Natural killer cell (primary cell): ENCODE measurements around the gene KLHL30. TPM values are rescaled to one million over a fixed set of nuclear protein-coding genes. Genes with fewer than 3 reads are reported as not detected.

Experiments
- ATAC-seq, 3 donors: fragments of 150-1000 bp in 2 of 3; fragments of 200-7000 bp in 1 of 3; cut with Tn5 transposase; 1 replicate in 1 of 3; 2 replicates in 2 of 3; pipeline ENCODE4 v1.10.0; 2021; ENCODE audit warnings: mild to moderate bottlenecking in 2 of 3, moderate library complexity in 2 of 3
- DNase-seq, 2 donors: peaks; one replicate each; pipeline versions ENCODE4 v3.0.0 to v3.0.0-alpha.2; 2013 to 2021; ENCODE audit warnings: mixed read lengths in 1 of 2
- H3K27ac ChIP-seq: one replicate; pipeline ENCODE4 v1.5.1; 2013; ENCODE audit warnings: mild to moderate bottlenecking, low read length
- H3K27me3 ChIP-seq: one replicate; pipeline ENCODE4 v1.6.1; 2013; ENCODE audit warnings: low read length; ENCODE audit not compliant: control insufficient read depth, insufficient read depth
- H3K36me3 ChIP-seq: one replicate; pipeline ENCODE4 v1.6.1; 2013; ENCODE audit warnings: low read length; ENCODE audit not compliant: control insufficient read depth, insufficient read depth
- H3K4me1 ChIP-seq: one replicate; pipeline ENCODE4 v1.6.1; 2013; ENCODE audit warnings: low read length; ENCODE audit not compliant: control insufficient read depth, insufficient read depth
- H3K4me3 ChIP-seq: one replicate; pipeline ENCODE4 v1.5.1; 2013; ENCODE audit warnings: low read length
- H3K9me3 ChIP-seq: one replicate; pipeline ENCODE4 v1.6.1; 2013; ENCODE audit warnings: low read length; ENCODE audit not compliant: control insufficient read depth, insufficient read depth
- H3K27ac Mint-ChIP-seq, 2 donors: one replicate each; pipeline ENCODE4 v1.8.0; 2022; ENCODE audit warnings: mild to moderate bottlenecking in 2 of 2, mixed read lengths in 2 of 2, moderate library complexity in 1 of 2
- H3K27me3 Mint-ChIP-seq, 2 donors: one replicate each; pipeline ENCODE4 v1.8.0; 2022; ENCODE audit warnings: low read depth in 2 of 2, mixed read lengths in 2 of 2
- H3K36me3 Mint-ChIP-seq: one replicate; pipeline ENCODE4 v1.8.0; 2022; ENCODE audit warnings: mixed read lengths
- H3K4me1 Mint-ChIP-seq, 2 donors: one replicate each; pipeline ENCODE4 v1.8.0; 2022; ENCODE audit warnings: mixed read lengths in 2 of 2
- H3K4me3 Mint-ChIP-seq: one replicate; pipeline ENCODE4 v1.8.0; 2022; ENCODE audit warnings: mild to moderate bottlenecking, moderate library complexity, mixed read lengths
- H3K9me3 Mint-ChIP-seq, 2 donors: one replicate each; pipeline ENCODE4 v1.8.0; 2022; ENCODE audit warnings: mixed read lengths in 2 of 2
- WGBS: methylation state at CpG from one replicate; pipeline ENCODE4 v1.1.7; 2013; ENCODE audit warnings: missing lambda C conversion rate; ENCODE audit not compliant: insufficient coverage; 5-methylcytosine and 5-hydroxymethylcytosine counted together
- intact Hi-C: fragments of 100-400 bp; cut with micrococcal nuclease; formaldehyde crosslinking; loops from one replicate; pipeline ENCODE4 v1.14.2; 2022
- total RNA-seq, 4 donors: library from RNA; stranded (reverse); fragments of 120-200 nt in 1 of 4; gene quantifications; one replicate each; pipeline versions ENCODE4 v1.2.3 to v1.2.4, GENCODE V29; 2013 to 2022
- TF ChIP-seq, protein P1 (sequence below): fragments of 200-600 bp; IDR thresholded peaks from one replicate; pipeline ENCODE4 v1.8.0; 2022; ENCODE audit warnings: antibody characterized with exemption

Gene KLHL30
- total RNA-seq, 3 donors from 2014 or later (not counting 1 experiment from before 2014, with no cell fraction given): not detected

GRCh38 chr2:238143239-238143951, 4.9 kb downstream of the KLHL30 start:
- TF ChIP-seq, protein P1, sequence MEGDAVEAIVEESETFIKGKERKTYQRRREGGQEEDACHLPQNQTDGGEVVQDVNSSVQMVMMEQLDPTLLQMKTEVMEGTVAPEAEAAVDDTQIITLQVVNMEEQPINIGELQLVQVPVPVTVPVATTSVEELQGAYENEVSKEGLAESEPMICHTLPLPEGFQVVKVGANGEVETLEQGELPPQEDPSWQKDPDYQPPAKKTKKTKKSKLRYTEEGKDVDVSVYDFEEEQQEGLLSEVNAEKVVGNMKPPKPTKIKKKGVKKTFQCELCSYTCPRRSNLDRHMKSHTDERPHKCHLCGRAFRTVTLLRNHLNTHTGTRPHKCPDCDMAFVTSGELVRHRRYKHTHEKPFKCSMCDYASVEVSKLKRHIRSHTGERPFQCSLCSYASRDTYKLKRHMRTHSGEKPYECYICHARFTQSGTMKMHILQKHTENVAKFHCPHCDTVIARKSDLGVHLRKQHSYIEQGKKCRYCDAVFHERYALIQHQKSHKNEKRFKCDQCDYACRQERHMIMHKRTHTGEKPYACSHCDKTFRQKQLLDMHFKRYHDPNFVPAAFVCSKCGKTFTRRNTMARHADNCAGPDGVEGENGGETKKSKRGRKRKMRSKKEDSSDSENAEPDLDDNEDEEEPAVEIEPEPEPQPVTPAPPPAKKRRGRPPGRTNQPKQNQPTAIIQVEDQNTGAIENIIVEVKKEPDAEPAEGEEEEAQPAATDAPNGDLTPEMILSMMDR: no peak
- intact Hi-C loops: no loop called here
- Mint-ChIP-seq H3K9me3 (no peaks in the 10 kb centered on the region), H3K4me1 (peaks cover 8 to 9% of the 10 kb centered on the region in 2 donors), H3K27ac (peak overlapping the region in 1 of 2 donors; percentile 31), H3K36me3 (no peaks in the 10 kb centered on the region), H3K27me3 (no peaks in the 10 kb centered on the region), H3K4me3 (no peak overlapping the region)
- peak in 2 of 3 donors; percentile 32 to 69 for ATAC-seq
- H3K36me3 ChIP-seq: no peaks in the 10 kb centered on the region
- 62% methylated on average over 20 of the region's 20 CpGs for WGBS
- H3K4me1 ChIP-seq: peaks cover 20% of the 10 kb centered on the region
- H3K27ac ChIP-seq: no peak overlapping the region
- H3K9me3 ChIP-seq: no peaks in the 10 kb centered on the region
- no peak for DNase-seq
- H3K4me3 ChIP-seq: no peak overlapping the region
- no peaks in the 10 kb centered on the region for H3K27me3 ChIP-seq

GRCh38 chr2:238144262-238144661, 5.8 kb downstream of the KLHL30 start:
- Mint-ChIP-seq H3K4me1 (peaks cover 8 to 9% of the 10 kb centered on the region in 2 donors), H3K36me3 (no peaks in the 10 kb centered on the region), H3K9me3 (no peaks in the 10 kb centered on the region), H3K27me3 (no peaks in the 10 kb centered on the region), H3K4me3 (no peak overlapping the region), H3K27ac (peak overlapping the region in 1 of 2 donors; percentile 31)
- TF ChIP-seq, protein P1: no peak
- Histone ChIP-seq H3K27ac (no peak overlapping the region), H3K4me3 (no peak overlapping the region), H3K27me3 (no peaks in the 10 kb centered on the region), H3K9me3 (no peaks in the 10 kb centered on the region), H3K4me1 (peaks cover 11% of the 10 kb centered on the region), H3K36me3 (no peaks in the 10 kb centered on the region)
- intact Hi-C loops: no loop called here
- ATAC-seq (no peak), DNase-seq (no peak)
- 75% methylated on average over 5 of the region's 5 CpGs for WGBS

DNA sequence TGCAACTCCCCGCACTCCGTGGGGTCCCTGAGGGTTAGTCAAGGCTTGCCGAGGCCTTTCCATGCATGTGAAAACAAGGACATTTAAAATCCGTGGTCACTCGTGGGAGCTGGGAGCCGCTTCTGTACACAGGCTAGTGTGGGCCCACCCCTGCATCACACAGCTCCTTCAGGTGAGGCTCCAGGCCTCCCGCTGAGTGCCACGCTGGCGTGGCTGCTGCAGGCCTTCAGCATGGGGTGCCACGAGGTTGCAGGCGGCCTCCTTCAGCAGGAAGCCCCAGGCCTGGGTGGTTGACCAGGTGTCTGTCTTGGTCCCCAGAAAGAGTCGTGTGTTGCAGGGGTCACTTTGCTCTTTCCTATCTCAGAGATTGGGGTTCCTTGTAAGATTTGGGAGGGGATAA, 6.6 kb downstream of the KLHL30 start:
- Histone ChIP-seq H3K36me3 (no peaks in the 10 kb centered on the region), H3K27ac (no peak overlapping the region), H3K4me3 (no peak overlapping the region), H3K27me3 (no peaks in the 10 kb centered on the region), H3K4me1 (peaks cover 8% of the 10 kb centered on the region), H3K9me3 (no peaks in the 10 kb centered on the region)
- ATAC-seq: no peak
- H3K9me3 Mint-ChIP-seq: no peaks in the 10 kb centered on the region
- no peaks in the 10 kb centered on the region for H3K36me3 Mint-ChIP-seq
- no peak overlapping the region for H3K27ac Mint-ChIP-seq
- intact Hi-C loops: no loop called here
- H3K27me3 Mint-ChIP-seq: no peaks in the 10 kb centered on the region
- no peak overlapping the region for H3K4me3 Mint-ChIP-seq
- TF ChIP-seq, protein P1: no peak
- no peak for DNase-seq
- H3K4me1 Mint-ChIP-seq: peaks cover 8 to 9% of the 10 kb centered on the region in 2 donors
- 84% methylated on average over 12 of the region's 12 CpGs for WGBS

DNA sequence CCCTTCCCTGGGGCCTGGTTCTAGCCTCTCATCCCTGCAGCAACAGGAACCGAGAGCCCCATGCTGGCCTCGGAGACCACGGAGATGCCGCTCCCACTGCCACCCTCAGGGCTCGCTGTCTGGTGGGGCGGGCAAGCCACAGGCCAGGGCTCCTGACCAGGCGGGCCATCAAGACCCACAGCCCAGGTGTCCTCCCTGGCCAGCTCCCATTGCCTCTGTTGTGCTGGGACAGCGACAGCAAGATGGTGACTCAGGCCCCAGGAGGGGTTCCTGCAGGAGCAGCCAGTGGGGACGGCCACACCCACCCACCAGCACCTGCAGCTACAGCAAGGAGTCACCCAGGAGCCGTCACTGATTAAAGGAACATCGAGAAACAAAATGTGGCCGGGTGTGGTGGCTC, 7.4 kb downstream of the KLHL30 start:
- H3K27me3 ChIP-seq: no peaks in the 10 kb centered on the region
- peaks cover 8% of the 10 kb centered on the region for H3K4me1 ChIP-seq
- peaks cover 8 to 9% of the 10 kb centered on the region in 2 donors for H3K4me1 Mint-ChIP-seq
- H3K27ac ChIP-seq: no peak overlapping the region
- no peaks in the 10 kb centered on the region for H3K9me3 ChIP-seq
- no peaks in the 10 kb centered on the region for H3K36me3 ChIP-seq
- 78% methylated on average over 12 of the region's 12 CpGs for WGBS
- no peak overlapping the region for H3K4me3 Mint-ChIP-seq
- ATAC-seq (no peak), DNase-seq (no peak)
- no peaks in the 10 kb centered on the region for H3K9me3 Mint-ChIP-seq
- H3K4me3 ChIP-seq: no peak overlapping the region
- TF ChIP-seq, protein P1: no peak
- H3K36me3 Mint-ChIP-seq: no peaks in the 10 kb centered on the region
- H3K27me3 Mint-ChIP-seq: no peaks in the 10 kb centered on the region
- intact Hi-C loops: no loop called here
- H3K27ac Mint-ChIP-seq: no peak overlapping the region
